GM18909 (cell line): ENCODE results near the gene RBBP6.

Experiments
- ATAC-seq: cut with Tn5 transposase; IDR thresholded peaks from one replicate; pipeline ENCODE4 v1.9.1; 2021; ENCODE audit warnings: mild to moderate bottlenecking; ENCODE audit not compliant: unreplicated experiment, poor library complexity

The RBBP6 gene

DNA sequence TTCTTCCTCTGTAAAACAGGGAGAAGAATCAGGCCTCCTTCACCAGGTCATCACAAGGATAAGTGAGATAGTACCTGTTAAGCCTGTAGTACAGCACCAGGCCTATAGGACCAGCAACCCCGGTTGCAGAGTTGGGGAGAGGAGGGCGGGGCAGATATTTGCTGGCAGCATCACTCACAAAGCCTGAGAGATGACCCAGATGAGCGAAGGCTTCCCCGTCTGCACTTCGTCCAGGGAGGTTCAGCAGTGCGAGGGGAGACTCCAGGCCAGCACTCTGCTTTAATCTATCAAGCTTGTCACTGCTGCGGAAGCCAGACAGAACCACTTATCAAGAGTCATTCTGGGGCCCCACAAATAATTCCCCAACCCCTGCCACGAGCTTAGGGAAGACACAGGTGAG, 15.8 kb upstream of the RBBP6 start:
- ATAC-seq, result no peak

DNA sequence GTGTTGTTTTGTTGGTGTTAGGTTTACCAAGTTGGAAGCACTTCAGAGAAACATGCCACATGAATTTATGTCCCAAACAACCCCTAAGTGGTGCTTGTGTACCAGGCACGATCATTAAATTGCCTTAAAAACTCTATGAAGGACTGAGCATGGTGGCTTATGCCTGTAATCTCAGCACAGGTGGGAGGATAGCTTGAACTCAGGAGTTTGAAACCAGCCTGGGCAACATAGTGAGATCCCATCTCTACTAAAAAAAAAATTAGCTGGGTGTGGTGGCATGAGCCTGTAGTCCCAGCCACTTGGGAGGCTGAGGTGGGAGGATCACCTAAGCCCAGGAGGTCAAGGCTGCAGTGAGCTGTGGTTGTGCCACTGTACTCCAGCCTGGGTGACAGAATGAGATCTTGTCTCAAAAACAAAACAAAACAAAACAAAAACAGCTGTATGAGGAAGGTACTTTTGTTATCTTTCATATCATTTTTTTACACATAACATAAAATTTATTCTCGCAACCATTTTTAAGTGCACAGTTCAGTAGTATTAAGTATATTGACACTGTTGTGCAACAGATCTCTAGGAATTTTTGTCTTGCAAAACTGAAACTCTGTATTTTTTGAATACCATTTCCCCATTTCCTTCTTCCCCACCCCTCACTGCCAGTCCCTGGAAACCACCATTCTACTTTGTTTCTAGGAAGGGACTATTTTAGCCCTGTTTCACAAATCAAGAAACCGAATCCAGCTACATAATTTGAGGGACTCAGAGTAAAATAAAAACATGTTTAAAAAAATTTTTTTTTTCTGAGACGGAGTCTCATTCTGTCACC, 14.3 kb upstream of the RBBP6 start:
- no peak for ATAC-seq

- ATAC-seq, result no peak
Measured at GRCh38 chr16:24525970-24526559, 13.3 kb upstream of the RBBP6 start.

- ATAC-seq, result no peak
Measured at GRCh38 chr16:24526701-24527495, 12.5 kb upstream of the RBBP6 start.

DNA sequence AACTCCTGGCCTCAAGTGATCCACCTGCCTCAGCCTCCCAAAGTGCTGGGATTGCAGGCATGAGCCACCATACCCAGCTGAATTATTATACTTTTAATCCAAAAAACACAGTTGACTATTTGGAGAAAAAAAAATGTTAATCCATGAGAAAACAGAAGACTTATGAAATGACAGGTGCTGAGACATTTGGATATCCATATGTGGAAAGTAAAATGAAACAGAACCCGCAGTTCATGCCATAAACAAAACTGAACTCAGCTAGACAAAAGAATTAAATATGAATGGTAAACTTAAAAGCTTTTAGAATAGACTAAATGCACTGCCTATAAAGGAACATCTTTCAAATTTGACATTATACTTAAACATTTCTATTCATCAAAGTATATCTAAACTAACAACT, 8.2 kb upstream of the RBBP6 start:
- ATAC-seq, result no peak

DNA sequence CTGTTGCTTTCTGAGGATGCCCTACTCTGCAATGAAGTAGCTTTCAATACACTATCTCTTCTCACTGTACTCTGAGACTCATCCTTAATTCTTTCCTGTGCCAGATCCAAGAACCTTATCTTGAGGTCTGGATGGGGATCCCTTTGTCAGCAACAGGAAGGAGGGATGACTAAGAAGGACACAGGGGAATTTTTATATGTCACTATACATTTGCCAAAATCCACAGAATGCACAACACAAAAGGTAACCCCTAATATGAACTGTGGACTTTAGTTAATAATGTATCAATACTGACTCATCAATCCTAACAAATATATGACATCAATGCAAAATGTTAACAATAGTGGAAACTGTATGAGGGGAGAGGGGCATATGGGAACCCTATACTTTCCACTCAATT, 4.7 kb upstream of the RBBP6 start:
- no peak for ATAC-seq

DNA sequence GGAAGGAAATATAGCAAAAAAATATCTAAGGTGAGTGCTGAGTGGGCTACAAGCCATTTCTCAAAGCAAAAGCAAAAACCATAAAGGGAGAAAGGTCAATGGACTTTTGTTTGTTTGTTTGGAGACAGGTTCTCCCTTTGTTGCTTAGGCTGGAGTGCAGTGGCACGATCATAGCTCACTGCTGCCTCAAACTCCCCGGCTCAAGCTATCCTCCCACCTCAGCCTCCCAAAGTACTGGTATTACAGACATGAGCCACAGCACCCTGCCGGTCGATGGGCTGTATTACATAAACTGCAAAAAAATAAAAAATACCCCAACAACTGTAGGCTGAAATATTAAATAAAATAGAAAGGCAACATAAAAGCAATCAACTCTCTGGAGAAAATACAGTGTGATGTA, 3.5 kb upstream of the RBBP6 start:
- no peak for ATAC-seq

- ATAC-seq, result no peak
Measured at GRCh38 chr16:24536671-24537070, 2.7 kb upstream of the RBBP6 start.

DNA sequence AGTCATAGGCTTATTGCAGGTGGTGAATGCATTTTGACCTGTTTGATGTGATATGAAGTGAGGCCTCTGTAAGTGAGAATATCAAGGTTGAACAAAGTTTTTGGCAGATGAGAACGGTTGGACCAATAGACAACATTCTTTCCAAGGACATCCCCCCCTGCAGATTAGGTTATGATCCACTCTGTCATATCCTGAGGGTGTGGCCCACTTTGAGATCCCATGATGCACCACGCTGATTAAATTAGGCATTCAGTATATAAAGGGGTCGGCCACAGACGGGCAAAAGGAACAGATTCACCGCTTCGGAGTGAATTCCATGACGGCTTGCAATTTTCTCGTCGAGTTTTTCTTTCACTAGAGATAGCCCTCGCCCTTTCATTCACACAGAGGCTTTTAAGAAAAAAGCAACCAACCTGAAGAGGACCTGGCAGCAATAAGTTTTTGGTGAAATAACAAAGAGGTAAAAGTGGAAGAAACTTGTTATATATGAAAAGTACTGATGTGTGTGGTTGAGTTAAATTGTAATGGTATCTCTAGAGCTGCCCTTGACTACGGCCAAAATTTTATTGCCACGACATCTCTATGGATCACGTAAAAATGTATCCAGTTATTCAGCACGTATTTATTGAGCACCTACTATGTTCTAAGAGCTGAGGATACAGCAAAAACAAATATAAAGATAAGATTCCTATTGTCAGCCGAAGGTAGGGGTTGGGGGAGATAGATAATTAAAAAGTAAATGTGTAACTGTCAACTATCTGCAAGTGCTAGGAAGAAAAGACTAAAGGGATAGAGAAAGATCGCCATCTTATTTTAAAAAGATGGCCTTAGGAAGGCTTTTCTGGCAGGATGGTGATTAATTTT, 1.7 kb upstream of the RBBP6 start:
- no peak for ATAC-seq

- no peak for ATAC-seq
Measured at GRCh38 chr16:24538756-24539294, 541 bp upstream of the RBBP6 start.

DNA sequence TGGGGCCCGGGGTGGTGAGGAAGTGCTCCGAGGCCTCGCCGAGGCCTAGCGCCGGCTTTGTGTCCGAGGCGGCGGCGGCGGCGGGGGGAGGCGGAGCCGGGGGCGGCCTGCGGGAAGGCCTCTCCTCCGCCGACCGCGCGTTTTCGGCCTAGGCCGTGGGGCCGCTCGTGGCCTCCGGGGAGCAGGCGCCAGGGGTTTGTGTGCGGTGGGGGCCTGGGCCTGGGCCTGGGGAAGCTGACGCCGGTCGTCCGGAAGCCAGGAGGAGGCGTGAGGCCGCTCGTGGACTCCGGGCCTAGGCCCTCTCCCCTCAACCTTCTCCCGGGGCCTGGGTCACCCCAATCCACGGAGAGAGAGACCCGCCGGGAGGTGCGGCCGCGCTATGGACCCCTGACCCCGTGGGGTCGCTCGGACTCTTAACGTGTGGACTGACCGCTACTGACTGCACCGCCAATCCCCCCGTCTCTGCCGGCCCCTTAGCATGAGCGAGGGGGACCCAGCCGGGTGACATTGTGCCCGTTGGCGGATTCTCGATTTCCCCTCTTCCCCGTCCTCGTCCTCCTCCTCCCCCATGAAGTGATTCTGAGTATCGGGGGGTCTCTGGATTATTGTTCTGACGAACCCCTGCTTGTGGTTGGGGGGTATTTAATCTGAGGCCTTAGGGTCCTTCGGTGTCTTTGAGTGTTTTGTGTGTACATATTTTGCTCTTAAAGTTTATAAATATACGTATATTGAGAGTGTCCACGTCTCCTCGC, 660 bp downstream of the RBBP6 start:
- ATAC-seq, result peak; percentile 44

- no peak for ATAC-seq
Measured at GRCh38 chr16:24540602-24541210, 1.3 kb downstream of the RBBP6 start.

- ATAC-seq, result no peak
Measured at GRCh38 chr16:24541233-24541933, 2.0 kb downstream of the RBBP6 start.

DNA sequence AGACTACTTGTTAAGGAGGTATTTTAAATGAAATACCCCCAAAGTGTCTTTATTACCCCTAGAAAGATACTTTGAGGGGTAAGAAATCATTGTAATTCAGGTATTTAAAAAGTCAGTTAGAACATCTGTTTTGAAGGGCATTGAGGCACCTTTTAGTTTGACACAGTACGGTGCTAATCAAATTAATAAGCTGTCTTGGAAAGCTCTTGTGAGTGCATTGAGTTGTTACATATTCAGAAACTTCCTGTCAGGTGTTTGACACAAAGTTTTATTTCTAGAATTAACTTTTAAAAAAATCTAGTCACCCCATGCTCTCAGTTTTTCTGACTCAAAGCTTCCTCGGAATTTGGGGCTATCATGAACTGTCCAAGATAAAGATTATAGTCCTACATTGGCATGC, 4.6 kb downstream of the RBBP6 start:
- ATAC-seq, result no peak

- no peak for ATAC-seq
Measured at GRCh38 chr16:24544640-24545039, 5.3 kb downstream of the RBBP6 start.

- no peak for ATAC-seq
Measured at GRCh38 chr16:24550295-24550694, 10.9 kb downstream of the RBBP6 start.

- ATAC-seq, result no peak
Measured at GRCh38 chr16:24552705-24553246, 13.4 kb downstream of the RBBP6 start.

- ATAC-seq, result no peak
Measured at GRCh38 chr16:24553983-24554382, 14.6 kb downstream of the RBBP6 start.
